GM12878 (cell line): ENCODE data around the gene ARHGAP44.

Experiments used
- BRCA1 ChIP-seq: IDR thresholded peaks from 2 replicates; pipeline ENCODE4 v1.6.1; 2011; ENCODE audit warnings: low read depth, low read length, improper control_type of control experiment
- CHD2 ChIP-seq: IDR thresholded peaks from 2 replicates; pipeline ENCODE4 v1.6.1; 2011; ENCODE audit warnings: low read depth, low read length, improper control_type of control experiment, borderline replicate concordance
- EZH2 ChIP-seq: IDR thresholded peaks from 2 replicates; pipeline ENCODE4 v1.6.1; 2012; ENCODE audit warnings: low read depth, mild to moderate bottlenecking, control low read depth, inconsistent platforms, low read length, borderline replicate concordance; ENCODE audit not compliant: control insufficient read depth
- HDGF ChIP-seq: fragments of 450-650 bp; IDR thresholded peaks from 2 replicates; pipeline ENCODE4 v1.6.1; 2016; ENCODE audit warnings: antibody characterized with exemption
- MXI1 ChIP-seq: fragments of 150-350 bp; IDR thresholded peaks from 2 replicates; pipeline ENCODE4 v1.6.1; 2011; ENCODE audit warnings: low read depth, mild to moderate bottlenecking, inconsistent platforms, low read length, improper control_type of control experiment
- POLR2A ChIP-seq: IDR thresholded peaks from 2 replicates; pipeline ENCODE4 v1.6.1; 2011; ENCODE audit warnings: low read depth, mild to moderate bottlenecking, low read length
- POLR2AphosphoS5 ChIP-seq: IDR thresholded peaks from 2 replicates; pipeline ENCODE4 v1.6.1; 2011; ENCODE audit warnings: mild to moderate bottlenecking, low read length, inconsistent platforms
- SIN3A ChIP-seq: IDR thresholded peaks from 2 replicates; pipeline ENCODE4 v1.6.1; 2012; ENCODE audit warnings: low read depth, low read length, improper control_type of control experiment
- YY1 ChIP-seq: IDR thresholded peaks from 2 replicates; pipeline ENCODE4 v1.6.1; 2011; ENCODE audit warnings: low read depth, mild to moderate bottlenecking, low read length
- TF ChIP-seq, protein P1 (sequence below), 3 experiments: IDR thresholded peaks in 2 of 3; conservative IDR thresholded peaks in 1 of 3; 2 replicates each; pipeline ENCODE4 v1.5.1; 2011; ENCODE audit warnings: low read depth in 3 of 3, low read length in 3 of 3, mild to moderate bottlenecking in 3 of 3, control low read depth in 2 of 3, moderate library complexity in 2 of 3, inconsistent platforms in 1 of 3, mixed read lengths in 1 of 3; ENCODE audit not compliant: control insufficient read depth in 2 of 3, insufficient read depth in 1 of 3; ENCODE audit errors: extremely low read depth in 1 of 3
- TF ChIP-seq, protein P2 (sequence below): IDR thresholded peaks from 2 replicates; pipeline ENCODE4 v1.6.1; 2012; ENCODE audit warnings: low read depth, low read length, improper control_type of control experiment
- TF ChIP-seq, protein P3 (sequence below): fragments of 450-650 bp; IDR thresholded peaks from 2 replicates; pipeline ENCODE4 v1.6.1; 2017; ENCODE audit warnings: low read depth, mild to moderate bottlenecking, moderate library complexity
- TF ChIP-seq, protein P4 (sequence below): fragments of 450-650 bp; IDR thresholded peaks from 2 replicates; pipeline ENCODE4 v1.6.1; 2016; ENCODE audit warnings: mild to moderate bottlenecking, moderate library complexity, borderline replicate concordance

DNA sequence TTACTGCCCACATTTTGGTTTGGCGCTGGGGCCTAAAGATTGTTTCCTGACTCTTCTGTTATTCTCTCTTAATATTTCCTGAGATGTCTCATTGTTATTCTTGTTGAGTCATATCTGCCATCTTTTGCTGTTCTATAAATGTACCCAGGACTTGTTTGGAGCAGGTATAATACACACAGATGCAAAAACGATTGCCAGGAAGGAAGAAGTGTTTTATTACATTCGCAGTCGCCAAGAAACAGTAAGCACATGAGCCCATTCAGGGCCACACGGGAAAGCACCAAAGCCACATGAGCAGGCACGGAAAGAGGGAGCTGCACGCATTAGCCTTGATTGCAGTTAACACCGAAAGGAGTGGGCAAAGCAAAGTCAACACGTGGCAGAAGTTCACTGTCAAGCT, 70.2 kb downstream of the ARHGAP44 start:
- TF ChIP-seq, protein P1, sequence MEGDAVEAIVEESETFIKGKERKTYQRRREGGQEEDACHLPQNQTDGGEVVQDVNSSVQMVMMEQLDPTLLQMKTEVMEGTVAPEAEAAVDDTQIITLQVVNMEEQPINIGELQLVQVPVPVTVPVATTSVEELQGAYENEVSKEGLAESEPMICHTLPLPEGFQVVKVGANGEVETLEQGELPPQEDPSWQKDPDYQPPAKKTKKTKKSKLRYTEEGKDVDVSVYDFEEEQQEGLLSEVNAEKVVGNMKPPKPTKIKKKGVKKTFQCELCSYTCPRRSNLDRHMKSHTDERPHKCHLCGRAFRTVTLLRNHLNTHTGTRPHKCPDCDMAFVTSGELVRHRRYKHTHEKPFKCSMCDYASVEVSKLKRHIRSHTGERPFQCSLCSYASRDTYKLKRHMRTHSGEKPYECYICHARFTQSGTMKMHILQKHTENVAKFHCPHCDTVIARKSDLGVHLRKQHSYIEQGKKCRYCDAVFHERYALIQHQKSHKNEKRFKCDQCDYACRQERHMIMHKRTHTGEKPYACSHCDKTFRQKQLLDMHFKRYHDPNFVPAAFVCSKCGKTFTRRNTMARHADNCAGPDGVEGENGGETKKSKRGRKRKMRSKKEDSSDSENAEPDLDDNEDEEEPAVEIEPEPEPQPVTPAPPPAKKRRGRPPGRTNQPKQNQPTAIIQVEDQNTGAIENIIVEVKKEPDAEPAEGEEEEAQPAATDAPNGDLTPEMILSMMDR (IDR thresholded peaks at IDR 0.05 in 2 of 3, conservative IDR thresholded peaks at IDR 0.05 in 1 of 3; ENCODE audit: control insufficient read depth in 2 of 3, extremely low read depth in 1 of 3, insufficient read depth in 1 of 3, low read depth in 3 of 3, low read length in 3 of 3) = no peak
- TF ChIP-seq, protein P2, sequence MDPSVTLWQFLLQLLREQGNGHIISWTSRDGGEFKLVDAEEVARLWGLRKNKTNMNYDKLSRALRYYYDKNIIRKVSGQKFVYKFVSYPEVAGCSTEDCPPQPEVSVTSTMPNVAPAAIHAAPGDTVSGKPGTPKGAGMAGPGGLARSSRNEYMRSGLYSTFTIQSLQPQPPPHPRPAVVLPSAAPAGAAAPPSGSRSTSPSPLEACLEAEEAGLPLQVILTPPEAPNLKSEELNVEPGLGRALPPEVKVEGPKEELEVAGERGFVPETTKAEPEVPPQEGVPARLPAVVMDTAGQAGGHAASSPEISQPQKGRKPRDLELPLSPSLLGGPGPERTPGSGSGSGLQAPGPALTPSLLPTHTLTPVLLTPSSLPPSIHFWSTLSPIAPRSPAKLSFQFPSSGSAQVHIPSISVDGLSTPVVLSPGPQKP = no peak
- no peak for TF ChIP-seq EZH2
- TF ChIP-seq, protein P3, sequence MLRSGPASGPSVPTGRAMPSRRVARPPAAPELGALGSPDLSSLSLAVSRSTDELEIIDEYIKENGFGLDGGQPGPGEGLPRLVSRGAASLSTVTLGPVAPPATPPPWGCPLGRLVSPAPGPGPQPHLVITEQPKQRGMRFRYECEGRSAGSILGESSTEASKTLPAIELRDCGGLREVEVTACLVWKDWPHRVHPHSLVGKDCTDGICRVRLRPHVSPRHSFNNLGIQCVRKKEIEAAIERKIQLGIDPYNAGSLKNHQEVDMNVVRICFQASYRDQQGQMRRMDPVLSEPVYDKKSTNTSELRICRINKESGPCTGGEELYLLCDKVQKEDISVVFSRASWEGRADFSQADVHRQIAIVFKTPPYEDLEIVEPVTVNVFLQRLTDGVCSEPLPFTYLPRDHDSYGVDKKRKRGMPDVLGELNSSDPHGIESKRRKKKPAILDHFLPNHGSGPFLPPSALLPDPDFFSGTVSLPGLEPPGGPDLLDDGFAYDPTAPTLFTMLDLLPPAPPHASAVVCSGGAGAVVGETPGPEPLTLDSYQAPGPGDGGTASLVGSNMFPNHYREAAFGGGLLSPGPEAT = peak; percentile 41; the same call in 1 of the 2 replicates
- TF ChIP-seq BRCA1 = no peak
- no peak for TF ChIP-seq POLR2AphosphoS5
- no peak for TF ChIP-seq MXI1
- no peak for TF ChIP-seq CHD2
- no peak for TF ChIP-seq YY1
- TF ChIP-seq, protein P4, sequence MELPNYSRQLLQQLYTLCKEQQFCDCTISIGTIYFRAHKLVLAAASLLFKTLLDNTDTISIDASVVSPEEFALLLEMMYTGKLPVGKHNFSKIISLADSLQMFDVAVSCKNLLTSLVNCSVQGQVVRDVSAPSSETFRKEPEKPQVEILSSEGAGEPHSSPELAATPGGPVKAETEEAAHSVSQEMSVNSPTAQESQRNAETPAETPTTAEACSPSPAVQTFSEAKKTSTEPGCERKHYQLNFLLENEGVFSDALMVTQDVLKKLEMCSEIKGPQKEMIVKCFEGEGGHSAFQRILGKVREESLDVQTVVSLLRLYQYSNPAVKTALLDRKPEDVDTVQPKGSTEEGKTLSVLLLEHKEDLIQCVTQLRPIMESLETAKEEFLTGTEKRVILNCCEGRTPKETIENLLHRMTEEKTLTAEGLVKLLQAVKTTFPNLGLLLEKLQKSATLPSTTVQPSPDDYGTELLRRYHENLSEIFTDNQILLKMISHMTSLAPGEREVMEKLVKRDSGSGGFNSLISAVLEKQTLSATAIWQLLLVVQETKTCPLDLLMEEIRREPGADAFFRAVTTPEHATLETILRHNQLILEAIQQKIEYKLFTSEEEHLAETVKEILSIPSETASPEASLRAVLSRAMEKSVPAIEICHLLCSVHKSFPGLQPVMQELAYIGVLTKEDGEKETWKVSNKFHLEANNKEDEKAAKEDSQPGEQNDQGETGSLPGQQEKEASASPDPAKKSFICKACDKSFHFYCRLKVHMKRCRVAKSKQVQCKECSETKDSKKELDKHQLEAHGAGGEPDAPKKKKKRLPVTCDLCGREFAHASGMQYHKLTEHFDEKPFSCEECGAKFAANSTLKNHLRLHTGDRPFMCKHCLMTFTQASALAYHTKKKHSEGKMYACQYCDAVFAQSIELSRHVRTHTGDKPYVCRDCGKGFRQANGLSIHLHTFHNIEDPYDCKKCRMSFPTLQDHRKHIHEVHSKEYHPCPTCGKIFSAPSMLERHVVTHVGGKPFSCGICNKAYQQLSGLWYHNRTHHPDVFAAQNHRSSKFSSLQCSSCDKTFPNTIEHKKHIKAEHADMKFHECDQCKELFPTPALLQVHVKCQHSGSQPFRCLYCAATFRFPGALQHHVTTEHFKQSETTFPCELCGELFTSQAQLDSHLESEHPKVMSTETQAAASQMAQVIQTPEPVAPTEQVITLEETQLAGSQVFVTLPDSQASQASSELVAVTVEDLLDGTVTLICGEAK = no peak
- TF ChIP-seq SIN3A = no peak
- TF ChIP-seq HDGF = no peak
- TF ChIP-seq POLR2A = no peak
